NCI-H510A (cell line): Measurements from ENCODE around the gene DDX42.

ENCODE experiments used
- DNase-seq: peaks from one replicate; lab custom pipeline; 2025; lab: John Stamatoyannopoulos, UW

DDX42 gene

GRCh38 chr17:63823659-63824331, 49.8 kb downstream of the DDX42 start:
- DNase-seq: no peak

GRCh38 chr17:63824362-63824761, 50.4 kb downstream of the DDX42 start:
- DNase-seq: no peak

GRCh38 chr17:63826468-63827001, 52.6 kb downstream of the DDX42 start:
- DNase-seq: no peak

DNA sequence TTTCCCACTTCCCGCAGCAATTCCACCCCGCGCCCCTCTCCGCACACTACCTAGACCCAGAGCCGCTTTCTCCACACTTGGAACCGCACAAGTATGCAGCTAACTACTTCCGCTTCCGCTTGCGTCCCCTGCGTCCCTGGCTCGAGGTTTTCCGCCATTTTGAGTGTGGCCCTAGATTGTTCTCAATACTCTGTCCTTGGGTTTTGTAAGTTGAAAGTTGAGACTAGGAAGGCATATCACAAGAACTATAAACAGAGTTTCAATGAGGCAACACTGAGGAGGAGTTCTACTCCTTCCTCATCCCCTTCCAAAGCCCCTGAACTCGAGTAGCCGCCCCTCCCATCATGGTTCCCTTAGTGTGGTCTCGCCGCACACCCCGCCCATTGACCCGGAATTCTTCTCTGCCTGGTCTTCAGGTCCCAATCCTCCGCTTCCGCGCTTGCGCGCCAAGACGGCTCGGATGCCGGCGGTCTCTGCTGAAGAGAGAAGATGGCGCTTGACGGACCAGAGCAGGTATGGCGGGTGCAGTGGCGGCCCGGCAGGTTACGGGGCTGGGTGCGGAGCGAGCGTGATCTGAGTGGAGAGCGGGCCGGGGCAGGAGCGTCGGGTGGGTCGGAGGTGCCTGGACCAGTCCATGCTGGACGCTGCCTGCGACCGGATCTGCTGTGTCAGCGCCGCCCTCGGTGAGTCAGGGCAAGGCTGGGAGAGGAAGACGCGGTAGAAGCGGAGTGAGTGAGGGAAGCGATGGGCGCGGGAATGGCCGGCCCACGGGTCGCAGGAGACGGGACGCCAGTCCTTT, 53.2 kb downstream of the DDX42 start, which contains the start of the genes FTSJ3 and PSMC5:
TSS of gene FTSJ3 (minus strand) at position 662 of the 799 bp plus-strand sequence. CDS start 761 bp downstream, outside the sequence.
TSS of gene PSMC5 (plus strand) at position 430 of the 799 bp plus-strand sequence. CDS start at position 490, 60 bp downstream.
- DNase-seq: peak; percentile 97

GRCh38 chr17:63827801-63828221, 53.8 kb downstream of the DDX42 start:
- no peak for DNase-seq

DNA sequence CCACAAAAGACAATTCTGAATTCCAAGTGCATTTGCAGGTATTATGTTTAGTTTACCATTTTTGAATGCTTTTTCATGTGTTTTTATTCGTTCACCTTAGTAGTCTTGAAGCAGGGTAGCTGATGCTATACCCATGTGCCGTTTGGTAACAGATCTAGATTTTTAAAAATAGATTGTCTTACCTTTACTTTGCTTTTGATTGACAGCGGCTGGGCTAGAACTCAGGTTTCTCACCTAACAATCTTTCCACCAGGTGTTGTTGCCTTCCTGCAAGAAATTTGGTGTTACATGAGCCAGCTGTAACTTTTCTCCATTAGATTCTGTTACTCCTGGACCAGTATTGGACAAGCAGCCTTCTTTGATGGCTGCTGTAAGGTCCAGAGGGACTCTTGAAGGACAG, 55.0 kb downstream of the DDX42 start:
- no peak for DNase-seq

DNA sequence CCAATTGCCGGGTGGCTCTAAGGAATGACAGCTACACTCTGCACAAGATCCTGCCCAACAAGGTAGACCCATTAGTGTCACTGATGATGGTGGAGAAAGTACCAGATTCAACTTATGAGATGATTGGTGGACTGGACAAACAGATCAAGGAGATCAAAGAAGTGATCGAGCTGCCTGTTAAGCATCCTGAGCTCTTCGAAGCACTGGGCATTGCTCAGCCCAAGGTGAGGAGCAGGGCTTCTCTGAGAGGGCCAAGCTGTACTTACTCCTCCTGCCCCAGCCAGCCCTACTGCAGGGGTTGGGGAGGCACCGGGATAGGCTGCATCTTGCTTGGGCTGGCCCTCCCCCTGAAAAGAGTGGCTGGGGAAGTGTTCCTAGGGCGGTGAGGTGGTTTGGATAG, 56.3 kb downstream of the DDX42 start:
- DNase-seq: no peak

- no peak for DNase-seq
Observed at GRCh38 chr17:63830904-63831491, 57.0 kb downstream of the DDX42 start.

DNA sequence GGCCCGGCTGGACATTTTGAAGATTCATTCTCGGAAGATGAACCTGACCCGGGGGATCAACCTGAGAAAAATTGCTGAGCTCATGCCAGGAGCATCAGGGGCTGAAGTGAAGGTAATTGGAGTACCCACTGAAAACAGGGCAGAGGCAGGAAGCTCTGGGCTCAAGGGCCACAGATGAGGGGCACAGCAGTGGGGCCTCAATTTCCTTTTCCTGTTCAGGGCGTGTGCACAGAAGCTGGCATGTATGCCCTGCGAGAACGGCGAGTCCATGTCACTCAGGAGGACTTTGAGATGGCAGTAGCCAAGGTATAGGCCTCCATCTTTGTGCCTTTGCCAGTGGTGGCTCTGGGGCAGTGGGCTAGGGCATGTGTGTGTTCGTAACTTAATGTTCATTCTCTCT, 57.5 kb downstream of the DDX42 start:
- DNase-seq: no peak

- no peak for DNase-seq
Observed at GRCh38 chr17:63832014-63832413, 58.0 kb downstream of the DDX42 start.

GRCh38 chr17:63832455-63832854, 58.5 kb downstream of the DDX42 start:
- no peak for DNase-seq

DNA sequence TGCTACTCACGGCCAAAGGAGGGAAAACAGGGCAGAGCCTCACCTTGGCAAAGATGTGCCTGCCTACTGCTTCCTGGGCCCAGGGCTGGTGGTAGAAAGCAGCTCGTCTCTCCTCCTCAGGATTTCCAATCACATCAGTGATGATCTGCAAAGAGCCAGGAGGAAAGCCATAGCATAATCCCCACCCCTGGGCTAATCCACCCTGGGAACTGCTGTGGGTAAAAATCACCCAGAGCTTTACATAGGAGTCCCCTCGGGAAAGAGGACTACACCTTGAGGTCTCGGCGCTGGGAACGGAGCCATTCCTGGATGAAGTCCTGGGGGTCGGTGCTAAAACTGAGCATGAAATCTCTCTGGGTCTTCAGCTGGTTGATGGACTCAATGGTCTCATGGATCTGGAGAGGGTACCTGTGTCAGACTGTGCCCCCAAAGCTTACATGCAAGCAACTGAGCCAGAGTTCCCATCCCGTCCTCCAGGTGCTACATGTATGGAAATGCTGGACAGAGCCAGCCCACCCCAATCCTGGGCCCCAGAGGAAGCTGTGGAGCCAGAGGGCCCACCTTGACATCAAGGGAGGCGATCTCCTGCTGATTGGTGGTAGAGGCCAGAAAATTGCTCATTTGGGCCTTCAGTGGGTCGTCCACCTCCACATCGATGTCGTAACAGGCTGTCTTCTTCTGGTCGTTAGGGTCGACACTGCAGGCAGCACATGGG, 59.2 kb downstream of the DDX42 start:
- DNase-seq: no peak

- no peak for DNase-seq
Observed at GRCh38 chr17:63833741-63834373, 59.9 kb downstream of the DDX42 start.

DNA sequence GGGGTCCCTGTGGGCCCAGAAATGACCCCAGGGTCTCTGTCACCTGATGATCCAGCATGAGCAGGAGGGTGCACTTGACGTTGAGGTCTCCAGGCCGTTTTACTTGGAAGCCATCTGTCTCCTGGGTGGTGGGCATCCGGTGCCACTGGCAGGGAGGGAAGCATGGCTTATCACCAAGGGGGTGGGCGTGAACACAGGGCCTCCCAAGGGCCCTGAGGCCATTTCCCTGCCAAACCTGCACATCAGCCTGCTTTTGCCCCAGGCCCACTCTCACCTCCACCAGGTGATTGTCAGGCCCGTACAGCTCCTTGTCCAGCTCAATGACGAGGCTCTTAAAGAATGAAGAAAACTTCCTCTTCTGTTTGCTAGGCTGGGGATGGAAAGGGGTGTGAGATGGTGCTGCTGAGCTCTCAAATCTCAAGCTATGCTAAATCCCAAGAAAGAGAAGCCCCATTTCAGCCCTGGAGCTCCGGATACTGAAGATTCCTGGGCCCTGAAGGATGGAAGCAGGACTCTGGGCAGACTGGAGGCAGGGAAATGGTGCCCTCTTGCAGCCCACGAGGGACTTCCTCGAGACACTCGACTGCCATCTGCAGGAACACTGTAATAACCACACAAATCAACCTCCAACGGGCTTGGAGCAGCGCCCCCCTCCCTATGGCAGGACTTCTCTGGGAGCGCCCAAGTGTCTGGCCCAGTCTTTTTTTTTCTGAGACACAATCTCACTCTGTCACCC, 60.6 kb downstream of the DDX42 start:
- DNase-seq: peak; percentile 83

- no peak for DNase-seq
Observed at GRCh38 chr17:63835167-63835720, 61.3 kb downstream of the DDX42 start.

DNA sequence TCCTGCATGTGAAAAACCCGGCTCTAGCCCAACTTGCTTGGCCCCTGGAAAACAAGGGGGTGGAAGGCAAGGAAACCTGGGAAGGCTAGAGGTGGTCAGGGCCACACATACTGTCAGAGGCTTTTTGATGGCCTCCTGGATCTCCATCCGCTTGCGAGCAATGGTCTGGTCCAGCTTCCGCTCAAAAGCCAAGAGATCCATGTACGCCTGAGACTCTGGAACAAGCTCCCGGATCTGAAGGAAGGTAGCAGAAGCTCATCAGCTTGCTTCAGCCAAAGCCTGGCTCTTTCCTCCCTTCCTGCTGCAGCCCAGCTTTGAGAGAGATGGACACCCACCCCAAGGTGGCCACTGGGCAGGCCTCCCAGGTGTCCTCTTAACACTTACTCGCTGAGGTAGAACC, 62.8 kb downstream of the DDX42 start:
- no peak for DNase-seq

- no peak for DNase-seq
Observed at GRCh38 chr17:63837480-63837879, 63.5 kb downstream of the DDX42 start.

GRCh38 chr17:63837962-63838600, 64.1 kb downstream of the DDX42 start:
- no peak for DNase-seq

DNA sequence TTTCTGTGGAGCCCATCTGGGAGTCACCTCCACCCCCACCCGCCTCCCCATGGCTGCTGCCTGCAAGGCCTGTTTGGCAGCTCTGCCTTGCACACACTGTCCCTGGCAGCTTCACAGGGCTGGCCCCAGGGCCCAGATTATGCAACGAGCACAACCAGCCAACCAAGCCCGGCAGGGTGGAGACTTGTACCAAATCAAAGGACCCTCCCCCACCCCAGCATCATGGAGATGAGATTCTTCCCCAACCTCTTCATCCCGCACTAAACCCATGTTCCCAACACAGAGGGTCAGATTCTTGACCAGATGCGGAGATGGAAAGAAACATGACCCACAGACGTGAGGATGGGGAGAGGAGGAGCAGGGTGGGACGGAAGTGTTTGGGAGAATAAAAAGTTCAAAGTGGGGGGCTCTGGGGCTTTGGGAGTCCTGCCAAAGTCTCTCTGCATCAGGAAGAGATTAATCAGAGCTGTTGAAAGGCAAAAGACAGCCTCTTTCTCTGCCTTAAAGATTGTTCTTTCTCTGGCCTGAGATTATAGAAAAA, 64.7 kb downstream of the DDX42 start:
- DNase-seq: peak; percentile 77
